HUES48 (cell line): Measurements from ENCODE around the gene DYSF.

ENCODE experiments used
- H3K27ac ChIP-seq: one replicate; pipeline ENCODE4 v1.7.0; 2013; ENCODE audit warnings: low read depth, low read length, inconsistent platforms
- H3K27me3 ChIP-seq: 2 replicates; pipeline ENCODE4 v1.6.1; 2013; ENCODE audit warnings: mild to moderate bottlenecking, low read length; ENCODE audit not compliant: control insufficient read depth, insufficient read depth
- H3K36me3 ChIP-seq: 2 replicates; pipeline ENCODE4 v1.6.1; 2013; ENCODE audit warnings: low read length; ENCODE audit not compliant: control insufficient read depth, insufficient read depth
- H3K4me1 ChIP-seq: 2 replicates; pipeline ENCODE4 v1.6.1; 2013; ENCODE audit warnings: mild to moderate bottlenecking, low read length; ENCODE audit not compliant: control insufficient read depth, insufficient read depth
- H3K4me3 ChIP-seq: 2 replicates; pipeline ENCODE4 v1.5.1; 2013; ENCODE audit warnings: mild to moderate bottlenecking, low read depth, low read length
- H3K9ac ChIP-seq: 2 replicates; pipeline ENCODE4 v1.6.1; 2013; ENCODE audit warnings: mild to moderate bottlenecking, low read depth, low read length, moderate library complexity
- H3K9me3 ChIP-seq: 2 replicates; pipeline ENCODE4 v1.6.1; 2013; ENCODE audit warnings: low read length; ENCODE audit not compliant: control insufficient read depth, insufficient read depth

DYSF gene

GRCh38 chr2:71457123-71457915 lies 4.0 kb downstream of the DYSF start:
- Histone ChIP-seq H3K4me3 (no peak overlapping the region), H3K27me3 (peaks cover 63% of the 10 kb centered on the region), H3K9ac (no peak overlapping the region), H3K4me1 (peaks cover 43% of the 10 kb centered on the region), H3K36me3 (no peaks in the 10 kb centered on the region), H3K27ac (no peak overlapping the region), H3K9me3 (no peaks in the 10 kb centered on the region)

GRCh38 chr2:71457923-71458322 lies 4.6 kb downstream of the DYSF start:
- peaks cover 40% of the 10 kb centered on the region for H3K4me1 ChIP-seq
- H3K27me3 ChIP-seq = peaks cover 63% of the 10 kb centered on the region
- no peak overlapping the region for H3K27ac ChIP-seq
- no peak overlapping the region for H3K9ac ChIP-seq
- H3K9me3 ChIP-seq = no peaks in the 10 kb centered on the region; the same call in 1 of the 2 replicates
- no peak overlapping the region for H3K4me3 ChIP-seq
- H3K36me3 ChIP-seq = no peaks in the 10 kb centered on the region

- H3K9me3 ChIP-seq = no peaks in the 10 kb centered on the region; the same call in 1 of the 2 replicates
- H3K27ac ChIP-seq = no peak overlapping the region
- no peaks in the 10 kb centered on the region for H3K36me3 ChIP-seq
- peaks cover 38% of the 10 kb centered on the region for H3K4me1 ChIP-seq
- H3K27me3 ChIP-seq = peaks cover 65% of the 10 kb centered on the region
- H3K9ac ChIP-seq = no peak overlapping the region
- no peak overlapping the region for H3K4me3 ChIP-seq
Observed at GRCh38 chr2:71458413-71459083, 5.2 kb downstream of the DYSF start.

GRCh38 chr2:71459084-71459431 lies 5.7 kb downstream of the DYSF start:
- Histone ChIP-seq H3K36me3 (no peaks in the 10 kb centered on the region), H3K27ac (no peak overlapping the region), H3K4me3 (no peak overlapping the region), H3K9ac (no peak overlapping the region), H3K9me3 (no peaks in the 10 kb centered on the region; the same call in 1 of the 2 replicates), H3K27me3 (peaks cover 65% of the 10 kb centered on the region), H3K4me1 (peaks cover 37% of the 10 kb centered on the region)

- no peak overlapping the region for H3K4me3 ChIP-seq
- H3K9me3 ChIP-seq = no peaks in the 10 kb centered on the region; the same call in 1 of the 2 replicates
- no peaks in the 10 kb centered on the region for H3K36me3 ChIP-seq
- peaks cover 27% of the 10 kb centered on the region for H3K4me1 ChIP-seq
- H3K9ac ChIP-seq = no peak overlapping the region
- H3K27ac ChIP-seq = no peak overlapping the region
- H3K27me3 ChIP-seq = peaks cover 65% of the 10 kb centered on the region
Observed at GRCh38 chr2:71460056-71460455, 6.7 kb downstream of the DYSF start.

GRCh38 chr2:71460595-71461303 lies 7.4 kb downstream of the DYSF start:
- Histone ChIP-seq H3K9me3 (no peaks in the 10 kb centered on the region; the same call in 1 of the 2 replicates), H3K27me3 (peaks cover 69% of the 10 kb centered on the region), H3K4me1 (peaks cover 27% of the 10 kb centered on the region), H3K27ac (no peak overlapping the region), H3K4me3 (0 out of 2 replicates have a peak overlapping the region, but pooled peaks have one; percentile 28), H3K36me3 (no peaks in the 10 kb centered on the region), H3K9ac (no peak overlapping the region)

GRCh38 chr2:71461304-71461671 lies 7.9 kb downstream of the DYSF start:
- Histone ChIP-seq H3K4me1 (peaks cover 25% of the 10 kb centered on the region), H3K36me3 (no peaks in the 10 kb centered on the region), H3K27me3 (peaks cover 74% of the 10 kb centered on the region), H3K9ac (no peak overlapping the region), H3K27ac (no peak overlapping the region), H3K9me3 (no peaks in the 10 kb centered on the region; the same call in 1 of the 2 replicates), H3K4me3 (0 out of 2 replicates have a peak overlapping the region, but pooled peaks have one; percentile 28)

GRCh38 chr2:71462056-71462605 lies 8.8 kb downstream of the DYSF start:
- H3K9ac ChIP-seq = no peak overlapping the region
- peaks cover 83% of the 10 kb centered on the region for H3K27me3 ChIP-seq
- no peaks in the 10 kb centered on the region; the same call in 1 of the 2 replicates for H3K9me3 ChIP-seq
- peaks cover 19% of the 10 kb centered on the region for H3K4me1 ChIP-seq
- no peak overlapping the region for H3K4me3 ChIP-seq
- no peaks in the 10 kb centered on the region for H3K36me3 ChIP-seq
- H3K27ac ChIP-seq = no peak overlapping the region

- no peak overlapping the region for H3K27ac ChIP-seq
Observed at GRCh38 chr2:71462641-71463341, 9.4 kb downstream of the DYSF start.

GRCh38 chr2:71463342-71463654 lies 9.9 kb downstream of the DYSF start:
- no peak overlapping the region for H3K9ac ChIP-seq
- no peaks in the 10 kb centered on the region; the same call in 1 of the 2 replicates for H3K9me3 ChIP-seq
- H3K36me3 ChIP-seq = no peaks in the 10 kb centered on the region
- H3K4me1 ChIP-seq = peaks cover 22% of the 10 kb centered on the region
- no peak overlapping the region for H3K4me3 ChIP-seq
- H3K27ac ChIP-seq = no peak overlapping the region
- peaks cover 94% of the 10 kb centered on the region for H3K27me3 ChIP-seq

More at GRCh38 chr2:71462641-71463341, 9.4 kb downstream of the DYSF start:
- no peaks in the 10 kb centered on the region for H3K36me3 ChIP-seq
- peaks cover 22% of the 10 kb centered on the region for H3K4me1 ChIP-seq
- H3K9me3 ChIP-seq = no peaks in the 10 kb centered on the region; the same call in 1 of the 2 replicates
- no peak overlapping the region for H3K9ac ChIP-seq
- H3K27me3 ChIP-seq = peaks cover 89% of the 10 kb centered on the region
- H3K4me3 ChIP-seq = no peak overlapping the region
